AG20443 (cell line): ENCODE data around the gene MTNR1A.

Experiments
- DNase-seq: peaks from one replicate; pipeline ENCODE4 v3.0.0; 2012; ENCODE audit warnings: low spot score, mixed read lengths

Gene MTNR1A

GRCh38 chr4:186554914-186555827, at the start of gene MTNR1A:
MTNR1A (minus strand) TSS chr4:186555567; CDS start chr4:186555365, 202 bp downstream.
- DNase-seq: peak; percentile 40

DNA sequence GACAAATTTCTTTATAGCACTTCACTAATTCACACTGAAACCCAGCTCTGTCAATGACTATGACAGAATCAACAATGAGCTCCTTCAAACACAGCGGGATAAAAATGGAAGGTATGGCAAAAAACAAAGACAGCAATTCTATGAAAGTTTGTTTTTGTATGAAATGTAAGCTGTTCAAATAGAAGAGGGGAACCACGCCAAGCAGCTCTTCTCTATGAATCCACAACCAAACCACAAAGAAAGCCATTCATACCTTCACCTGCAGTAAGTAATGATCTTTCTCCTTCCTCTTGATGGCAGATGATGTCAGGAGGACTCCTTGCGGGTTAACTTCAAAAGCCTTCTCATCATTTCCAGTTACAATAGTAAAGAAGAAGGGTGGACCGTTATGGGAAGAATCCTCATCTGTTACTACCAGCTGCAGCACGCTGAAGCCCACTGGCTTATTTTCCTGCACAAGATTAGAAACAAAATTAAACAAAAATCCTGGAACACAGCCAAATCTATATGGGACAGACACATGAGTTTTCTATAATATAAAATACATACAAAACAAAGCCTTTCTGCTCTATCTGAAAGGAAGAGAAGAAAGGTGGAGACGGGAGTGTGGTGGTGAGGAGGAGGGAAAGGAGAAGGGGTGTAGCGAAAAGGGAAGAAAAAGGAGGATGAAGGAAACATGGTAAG, 48.9 kb upstream of the MTNR1A start:
- no peak for DNase-seq

- DNase-seq: no peak
Observed at GRCh38 chr4:186602978-186603377, 47.6 kb upstream of the MTNR1A start.

DNA sequence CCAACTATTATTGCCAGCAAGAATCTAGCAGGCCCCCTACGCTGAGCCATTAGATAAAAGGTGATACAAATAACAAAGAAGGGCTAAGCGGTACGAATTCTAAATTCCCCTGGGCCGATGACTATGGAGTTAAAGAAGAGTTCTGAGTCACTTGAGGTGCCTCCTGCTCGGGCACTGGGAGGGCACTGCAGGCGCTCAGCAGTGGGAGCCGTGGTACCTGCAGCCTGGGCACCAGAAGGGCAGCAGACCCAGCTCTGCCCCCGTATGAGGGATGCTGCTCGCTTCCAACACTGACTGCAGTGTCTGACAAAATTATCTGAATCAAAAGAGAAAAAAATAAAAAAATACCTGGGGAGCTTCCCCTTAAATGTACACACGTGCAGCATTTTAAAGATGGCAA, 44.1 kb upstream of the MTNR1A start:
- DNase-seq: no peak

DNA sequence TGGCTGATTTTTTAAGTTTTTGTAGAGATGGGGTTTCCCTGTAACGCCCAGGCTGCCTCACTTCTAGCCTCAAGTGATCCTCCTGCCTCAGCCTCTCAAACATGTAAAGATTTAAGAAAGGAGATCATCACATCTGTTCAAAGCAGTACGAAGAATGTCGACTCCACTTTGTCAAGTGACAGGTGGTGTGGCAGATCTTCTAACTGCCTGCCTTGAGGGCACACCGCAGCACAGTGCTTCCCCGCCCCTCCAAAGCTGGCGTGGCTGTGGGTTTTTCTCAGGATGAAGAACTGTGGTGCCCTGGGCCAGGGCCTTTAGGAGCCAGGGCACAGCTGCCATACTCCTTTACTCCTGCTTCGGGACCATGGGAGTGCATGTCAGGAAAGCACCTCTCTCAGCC, 43.3 kb upstream of the MTNR1A start:
- DNase-seq: no peak

DNA sequence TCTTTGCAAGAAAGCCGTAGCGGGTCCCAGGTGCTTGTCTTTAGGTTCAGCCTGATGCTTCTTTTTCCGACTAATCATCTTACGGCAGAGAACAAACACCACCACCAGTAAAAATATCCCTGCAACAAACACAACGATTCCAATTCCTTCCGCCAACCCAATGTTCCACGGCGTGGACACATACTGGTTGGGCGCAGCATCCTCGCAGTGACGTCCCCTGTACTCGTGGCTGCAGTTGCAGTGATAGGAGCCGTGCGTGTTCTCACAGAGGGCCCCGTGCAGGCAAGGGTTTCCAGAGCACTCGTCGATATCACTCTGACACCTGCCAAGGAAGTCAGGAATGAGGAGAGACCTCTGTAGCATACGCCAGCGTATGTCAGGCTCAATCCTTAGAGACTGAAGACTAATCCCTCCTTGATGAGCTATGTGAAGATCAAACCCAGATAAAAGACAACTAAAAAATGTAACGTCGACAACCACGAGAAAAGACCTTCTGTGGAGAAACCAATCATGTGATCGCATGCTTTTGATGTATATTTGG, 41.6 kb upstream of the MTNR1A start:
- no peak for DNase-seq

GRCh38 chr4:186596346-186596745, 41.0 kb upstream of the MTNR1A start:
- no peak for DNase-seq

GRCh38 chr4:186593587-186593973, 38.2 kb upstream of the MTNR1A start:
- no peak for DNase-seq

DNA sequence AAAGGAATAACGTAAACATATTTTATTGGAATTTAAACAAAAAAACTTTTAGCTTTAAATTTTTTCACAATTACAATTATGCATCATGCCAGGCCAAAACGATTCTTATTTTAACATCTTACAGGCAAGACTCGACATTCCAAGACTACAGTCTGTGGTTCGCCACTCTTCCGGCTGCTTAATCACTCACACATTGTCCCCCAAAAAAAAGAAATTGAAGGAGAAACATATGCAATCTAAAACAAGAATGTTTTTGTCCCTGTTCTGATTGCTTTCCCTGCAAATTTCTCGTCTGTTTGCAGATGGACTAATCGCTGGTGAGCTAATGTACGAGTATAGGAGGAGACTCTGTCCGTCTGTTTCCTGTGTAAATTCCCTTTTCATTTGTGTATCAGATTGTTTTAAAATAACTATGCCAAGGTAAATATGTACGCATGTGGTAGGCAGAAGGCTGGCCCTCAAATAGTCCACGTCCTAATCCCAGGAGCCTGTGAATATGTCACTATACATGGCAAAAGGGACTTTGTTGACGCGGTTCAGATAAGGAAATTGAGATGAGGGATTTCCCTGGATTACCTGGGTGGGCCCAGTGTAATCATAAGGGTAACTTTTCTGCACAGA, 37.7 kb upstream of the MTNR1A start:
- DNase-seq: no peak

DNA sequence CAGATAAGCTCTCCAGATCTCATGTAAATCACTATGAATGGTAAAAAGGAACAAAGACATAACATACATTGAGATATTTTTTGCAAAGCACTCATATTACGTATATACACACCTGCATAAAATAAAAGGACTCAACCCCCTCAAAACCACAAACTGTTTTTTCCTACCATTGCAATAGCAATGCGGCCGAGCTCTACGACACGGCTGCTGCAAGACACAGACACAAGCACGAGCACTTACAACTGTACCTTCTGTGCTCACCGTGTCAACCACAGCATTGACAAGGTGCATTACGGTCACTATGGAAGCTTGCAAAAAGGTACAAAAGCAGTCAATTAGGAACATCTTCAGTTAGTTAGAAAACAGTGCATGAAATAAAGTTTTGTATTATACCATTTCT, 37.1 kb upstream of the MTNR1A start:
- no peak for DNase-seq

GRCh38 chr4:186591651-186592050, 36.3 kb upstream of the MTNR1A start:
- DNase-seq: no peak

DNA sequence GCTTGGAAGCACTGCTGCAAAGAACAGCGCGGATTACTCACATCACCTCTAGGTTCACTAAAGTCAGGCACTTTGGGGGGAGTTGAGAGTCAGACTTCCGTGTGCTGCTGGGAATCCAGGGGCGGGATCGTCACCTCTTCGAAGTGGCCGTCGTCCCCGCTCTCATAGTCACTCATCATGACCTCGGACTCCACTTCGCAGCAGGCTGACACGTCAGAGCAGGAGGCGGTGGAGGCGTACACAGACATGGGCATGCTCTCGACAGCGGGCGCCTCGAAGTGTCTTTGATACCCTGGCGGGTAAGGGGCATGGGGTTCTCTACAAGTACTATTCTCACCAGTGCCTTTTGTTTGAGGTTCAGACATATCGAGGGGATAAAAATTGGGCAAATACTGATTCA, 33.1 kb upstream of the MTNR1A start:
- DNase-seq: no peak

DNA sequence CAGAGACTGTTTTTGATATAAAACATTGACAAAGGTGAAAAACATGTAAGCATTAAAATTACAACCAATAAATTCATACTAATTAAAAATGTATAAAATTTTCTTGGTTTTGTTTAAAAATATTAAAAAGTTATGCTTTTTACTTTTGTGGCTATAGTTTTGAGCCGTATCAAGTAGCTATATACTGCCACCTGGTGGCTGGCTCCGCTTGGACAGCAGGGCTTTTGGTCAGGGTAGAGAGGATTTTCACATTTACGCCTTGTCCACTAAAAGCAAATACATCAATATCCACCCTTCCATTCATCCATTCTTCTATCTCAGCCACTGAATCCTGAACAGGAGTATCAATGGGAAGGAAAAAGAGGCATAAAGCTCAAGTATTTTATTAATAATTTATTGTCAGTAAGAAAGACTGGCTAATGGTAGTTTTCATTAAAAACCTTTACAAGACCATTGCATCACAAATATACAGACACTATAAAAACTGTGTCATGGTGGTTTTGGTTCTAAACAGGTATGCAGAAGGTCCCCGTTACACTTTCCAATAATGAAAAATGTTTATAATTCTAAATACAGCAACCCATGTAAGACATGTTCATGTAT, 32.1 kb upstream of the MTNR1A start:
- DNase-seq: peak; percentile 77

GRCh38 chr4:186586205-186586604, 30.8 kb upstream of the MTNR1A start:
- no peak for DNase-seq

DNA sequence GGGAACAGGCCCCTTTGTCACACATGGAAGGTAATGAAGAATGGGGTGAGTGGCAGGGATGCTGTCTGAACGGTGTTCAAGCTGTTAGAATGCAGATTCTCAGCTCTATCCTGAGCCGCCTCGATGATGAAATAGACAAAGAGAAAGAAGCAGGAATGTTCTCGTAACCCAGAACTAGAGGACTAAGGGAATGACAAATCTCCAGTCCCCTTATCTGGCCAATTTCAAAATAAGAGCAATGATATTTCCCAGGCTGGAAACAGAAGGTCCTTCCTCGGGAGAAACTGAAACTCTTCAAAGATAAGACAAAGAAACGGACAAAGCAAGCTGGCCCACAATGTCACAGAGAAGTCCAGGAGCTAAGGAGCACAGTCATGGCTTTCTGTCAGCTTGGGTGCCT, 29.5 kb upstream of the MTNR1A start:
- DNase-seq: no peak

DNA sequence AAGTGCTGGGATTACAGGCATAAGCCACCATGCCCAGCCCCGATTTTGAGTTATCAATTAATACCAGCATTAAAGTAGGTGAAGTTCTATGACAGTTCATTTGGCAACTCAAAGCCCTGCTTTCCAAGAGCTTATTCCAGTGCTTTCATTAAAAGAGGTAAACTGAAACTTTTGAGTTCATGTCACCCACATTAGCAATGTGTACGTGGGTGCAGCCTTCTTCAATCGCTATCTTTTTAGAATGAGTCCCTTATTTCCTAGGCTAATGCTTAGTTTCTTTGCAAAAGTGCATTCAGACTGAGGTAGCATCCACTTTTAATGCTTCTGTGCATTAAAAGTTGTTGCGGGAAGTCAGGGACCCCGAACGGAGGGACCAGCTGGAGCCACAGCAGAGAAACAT, 26.1 kb upstream of the MTNR1A start:
- no peak for DNase-seq

- DNase-seq: no peak
Observed at GRCh38 chr4:186580669-186581068, 25.3 kb upstream of the MTNR1A start.

GRCh38 chr4:186570193-186570996, 15.0 kb upstream of the MTNR1A start:
- peak; percentile 43 for DNase-seq

- DNase-seq: no peak
Observed at GRCh38 chr4:186569533-186570192, 14.3 kb upstream of the MTNR1A start.

GRCh38 chr4:186566068-186566467, 10.7 kb upstream of the MTNR1A start:
- no peak for DNase-seq

GRCh38 chr4:186563761-186564160, 8.4 kb upstream of the MTNR1A start:
- DNase-seq: no peak
